MM.1S (cell line): Measurements from ENCODE around the gene TP73.
"Not testable (repeated sequence)": the region's sequence is repeated elsewhere in the genome, so short reads cannot be mapped to it uniquely, and the experiment has no call there.

Source experiments
- DNase-seq: peaks from one replicate; pipeline ENCODE4 v3.0.0-alpha.2; 2015
- H2AFZ ChIP-seq: fragments of 300-600 bp; sonication (generic); 2 replicates; pipeline ENCODE4 v1.6.0; 2016; ENCODE audit warnings: antibody characterized with exemption, low read length
- H3F3A ChIP-seq: fragments of 300-600 bp; sonication (generic); 2 replicates; pipeline ENCODE4 v1.6.1; 2016; ENCODE audit warnings: mild to moderate bottlenecking, antibody characterized with exemption, low read length, moderate library complexity, mixed read lengths; ENCODE audit not compliant: insufficient read depth
- H3K27ac ChIP-seq: fragments of 300-600 bp; sonication (generic); 2 replicates; pipeline ENCODE4 v1.5.1; 2016; ENCODE audit warnings: mild to moderate bottlenecking, low read length
- H3K27me3 ChIP-seq: fragments of 300-600 bp; sonication (generic); replicated peaks from 2 replicates; pipeline ENCODE4 v1.6.0; 2016; ENCODE audit warnings: low read length; ENCODE audit not compliant: insufficient read depth
- H3K36me3 ChIP-seq: fragments of 300-600 bp; sonication (generic); replicated peaks from 2 replicates; pipeline ENCODE4 v1.6.1; 2016; ENCODE audit warnings: mild to moderate bottlenecking, low read length, mixed read lengths; ENCODE audit not compliant: insufficient read depth
- H3K4me1 ChIP-seq: fragments of 300-600 bp; sonication (generic); 2 replicates; pipeline ENCODE4 v1.6.1; 2016; ENCODE audit warnings: low read length, mixed read lengths
- H3K4me2 ChIP-seq: fragments of 300-600 bp; sonication (generic); 2 replicates; pipeline ENCODE4 v1.6.0; 2016; ENCODE audit warnings: low read depth, low read length
- H3K4me3 ChIP-seq: fragments of 300-600 bp; sonication (generic); 2 replicates; pipeline ENCODE4 v1.5.1; 2016; ENCODE audit warnings: low read length, mixed read lengths
- H3K79me2 ChIP-seq: fragments of 300-600 bp; sonication (generic); 2 replicates; pipeline ENCODE4 v1.6.1; 2016; ENCODE audit warnings: mixed run types, low read length, mixed read lengths
- H3K9ac ChIP-seq: fragments of 300-600 bp; sonication (generic); 2 replicates; pipeline ENCODE4 v1.6.1; 2016; ENCODE audit warnings: low read length, mixed read lengths
- H3K9me2 ChIP-seq: fragments of 300-600 bp; sonication (generic); replicated peaks from 2 replicates; pipeline ENCODE4 v1.6.1; 2016; ENCODE audit warnings: mild to moderate bottlenecking, low read length, mixed read lengths; ENCODE audit not compliant: insufficient read depth
- H3K9me3 ChIP-seq: fragments of 300-600 bp; sonication (generic); replicated peaks from 2 replicates; pipeline ENCODE4 v1.6.1; 2016; ENCODE audit warnings: mild to moderate bottlenecking, low read length, mixed read lengths; ENCODE audit not compliant: insufficient read depth
- H4K20me1 ChIP-seq: fragments of 300-600 bp; sonication (generic); 2 replicates; pipeline ENCODE4 v1.6.1; 2016; ENCODE audit warnings: mild to moderate bottlenecking, low read length, moderate library complexity, mixed read lengths; ENCODE audit not compliant: insufficient read depth
- CTCF ChIP-seq: fragments of 300-600 bp; sonication (generic); IDR thresholded peaks from 2 replicates; pipeline ENCODE4 v1.5.1; 2016; ENCODE audit warnings: antibody characterized with exemption, low read length, mixed read lengths
- EZH2 ChIP-seq: fragments of 300-600 bp; sonication (generic); optimal IDR thresholded peaks from 2 replicates; pipeline ENCODE3; 2017; ENCODE audit warnings: low read depth, mild to moderate bottlenecking, antibody characterized with exemption, low read length, mixed read lengths
- EZH2phosphoT487 ChIP-seq: fragments of 300-600 bp; sonication (generic); IDR thresholded peaks from 2 replicates; pipeline ENCODE4 v1.6.1; 2018; ENCODE audit warnings: antibody characterized with exemption, low read length

TP73 gene

DNA sequence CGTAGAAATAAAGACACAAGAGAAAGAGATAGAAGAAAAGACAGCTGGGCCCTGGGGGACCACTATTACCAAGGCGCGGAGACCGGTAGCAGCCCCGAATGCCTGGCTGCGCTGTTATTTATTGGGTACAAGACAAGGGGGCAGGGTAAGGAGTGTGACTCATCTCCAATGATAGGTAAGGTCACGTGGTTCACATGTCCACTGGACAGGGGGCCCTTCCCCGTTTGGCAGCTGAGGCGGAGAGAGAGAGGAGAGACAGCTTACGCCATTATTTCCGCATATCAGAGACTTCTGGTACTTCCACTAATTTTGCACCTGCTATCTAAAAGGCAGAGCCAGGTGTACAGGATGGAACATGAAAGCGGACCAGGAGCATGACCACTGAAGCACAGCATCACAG, 31.6 kb upstream of the TP73 start:
- no peaks in the 10 kb centered on the region for H3K36me3 ChIP-seq
- peaks cover 5% of the 10 kb centered on the region for H3K79me2 ChIP-seq
- no peaks in the 10 kb centered on the region for H3K9me3 ChIP-seq
- no peak overlapping the region for H3K4me3 ChIP-seq
- peaks cover 38% of the 10 kb centered on the region for H3K27me3 ChIP-seq
- no peak overlapping the region for H2AFZ ChIP-seq
- TF ChIP-seq EZH2 (no peak), CTCF (no peak), EZH2phosphoT487 (no peak)
- H3K9me2 ChIP-seq: no peaks in the 10 kb centered on the region
- H3K4me1 ChIP-seq: peaks cover 3% of the 10 kb centered on the region; the same call in 1 of the 2 replicates
- H4K20me1 ChIP-seq: no peaks in the 10 kb centered on the region
- no peak for DNase-seq
- H3K27ac ChIP-seq: no peak overlapping the region
- no peaks in the 10 kb centered on the region for H3F3A ChIP-seq
- no peak overlapping the region for H3K4me2 ChIP-seq
- no peak overlapping the region for H3K9ac ChIP-seq

DNA sequence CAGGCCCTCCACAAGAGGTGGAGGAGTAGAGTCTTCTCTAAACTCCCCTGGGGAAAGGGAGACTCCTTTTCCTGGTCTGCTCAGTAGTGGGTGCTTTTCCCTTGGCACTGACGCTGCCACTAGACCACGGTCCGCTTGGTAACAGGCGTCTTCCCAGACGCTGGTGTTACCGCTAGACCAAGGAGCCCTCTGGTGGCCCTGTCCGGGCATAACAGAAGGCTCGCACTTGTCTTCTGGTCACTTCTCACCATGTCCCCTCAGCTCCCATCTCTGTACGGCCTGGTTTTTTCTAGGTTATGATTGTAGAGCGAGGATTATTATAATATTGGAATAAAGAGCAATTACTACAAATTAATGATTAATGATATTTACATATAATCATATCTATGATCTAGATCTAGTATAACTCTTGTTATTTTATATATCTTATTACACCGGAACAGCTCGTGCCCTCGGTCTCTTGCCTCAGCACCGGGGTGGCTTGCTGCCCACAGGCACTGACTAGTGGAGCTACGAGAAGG, 31.1 kb upstream of the TP73 start:
- H3K9ac ChIP-seq, H2AFZ ChIP-seq, H3K27ac ChIP-seq, H3K4me2 ChIP-seq, H4K20me1 ChIP-seq, DNase-seq, H3K9me3 ChIP-seq, H3K9me2 ChIP-seq, H3K36me3 ChIP-seq, H3F3A ChIP-seq, H3K4me3 ChIP-seq, H3K79me2 ChIP-seq, H3K4me1 ChIP-seq: not testable (repeated sequence)
- peaks cover 33% of the 10 kb centered on the region for H3K27me3 ChIP-seq
- TF ChIP-seq CTCF: peak; percentile 55

- not testable (repeated sequence) for H3F3A ChIP-seq, H3K27ac ChIP-seq, H3K9me2 ChIP-seq, H3K9me3 ChIP-seq, H3K4me1 ChIP-seq, H2AFZ ChIP-seq, H3K4me2 ChIP-seq, DNase-seq, H3K4me3 ChIP-seq, H4K20me1 ChIP-seq, H3K9ac ChIP-seq, H3K79me2 ChIP-seq, H3K36me3 ChIP-seq
- peaks cover 25% of the 10 kb centered on the region for H3K27me3 ChIP-seq
These were observed 30.2 kb upstream of the TP73 start for GRCh38 chr1:3622102-3622501.

DNA sequence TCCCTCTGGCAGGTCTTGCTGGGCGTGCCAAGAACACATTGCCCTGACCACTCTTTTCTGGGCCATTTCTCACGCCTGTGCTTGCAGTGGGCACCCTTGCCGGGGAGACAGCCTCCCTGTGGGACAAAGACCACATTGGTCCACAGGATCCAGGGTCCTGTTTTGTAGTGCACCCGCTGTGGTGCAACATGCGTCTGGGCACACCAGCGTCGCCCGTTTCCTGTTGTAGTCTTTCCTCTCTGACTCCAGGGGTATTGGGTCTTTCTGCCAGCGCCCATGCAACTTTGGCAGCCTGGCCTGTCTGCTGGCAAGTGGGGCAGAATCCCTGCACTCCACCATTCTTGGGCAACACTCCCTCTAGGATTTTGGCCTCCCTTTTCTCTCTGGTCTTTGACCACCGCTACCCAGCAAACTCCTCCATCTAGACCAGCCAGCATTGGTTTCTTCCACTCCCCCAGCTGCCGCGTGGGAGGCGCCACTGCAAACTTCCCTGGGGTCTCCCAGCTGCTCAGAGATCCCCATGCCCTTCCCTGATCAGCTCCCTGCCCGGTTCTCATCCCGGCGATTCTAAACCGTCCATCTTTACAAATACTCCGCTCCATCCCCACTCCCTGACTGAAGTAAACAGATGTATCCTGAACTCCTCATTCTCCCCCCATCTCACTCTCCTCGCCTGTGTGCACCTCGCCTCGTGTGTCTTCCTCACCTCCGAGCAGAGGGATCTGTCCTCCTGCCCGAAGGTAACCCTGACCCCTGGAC, 28.7 kb upstream of the TP73 start:
- Histone ChIP-seq H2AFZ (peak overlapping the region; percentile 84), H3K27me3 (peaks cover 10% of the 10 kb centered on the region), H3K36me3 (no peaks in the 10 kb centered on the region), H3K79me2 (peaks cover 6% of the 10 kb centered on the region), H3K9me2 (no peaks in the 10 kb centered on the region), H3K4me1 (peaks cover 8% of the 10 kb centered on the region; the same call in 1 of the 2 replicates), H3K4me3 (peak overlapping the region; percentile 87), H3K9ac (peak overlapping the region; percentile 47), H3K4me2 (peak overlapping the region; percentile 98), H3K27ac (no peak overlapping the region), H4K20me1 (no peaks in the 10 kb centered on the region), H3F3A (no peaks in the 10 kb centered on the region), H3K9me3 (no peaks in the 10 kb centered on the region)
- no peak for DNase-seq
- TF ChIP-seq CTCF (no peak), EZH2 (no peak), EZH2phosphoT487 (no peak)
